HG03565 (cell line): ENCODE results near the gene TMEM181.

ENCODE experiments used
- ATAC-seq: cut with Tn5 transposase; IDR thresholded peaks from one replicate; pipeline ENCODE4 v1.9.1; 2021; ENCODE audit warnings: mild to moderate bottlenecking, moderate library complexity; ENCODE audit not compliant: unreplicated experiment

The TMEM181 gene

GRCh38 chr6:158561938-158562337 lies 2.0 kb downstream of the TMEM181 start:
- no peak for ATAC-seq

GRCh38 chr6:158564243-158565121 lies 4.6 kb downstream of the TMEM181 start:
- no peak for ATAC-seq

GRCh38 chr6:158565122-158565429 lies 5.2 kb downstream of the TMEM181 start:
- ATAC-seq = no peak

- ATAC-seq = no peak
These were observed 5.7 kb downstream of the TMEM181 start for GRCh38 chr6:158565482-158566040.

GRCh38 chr6:158566207-158566818 lies 6.4 kb downstream of the TMEM181 start:
- no peak for ATAC-seq

- no peak for ATAC-seq
These were observed 7.3 kb downstream of the TMEM181 start for GRCh38 chr6:158567152-158567551.

GRCh38 chr6:158567871-158568401 lies 8.0 kb downstream of the TMEM181 start:
- ATAC-seq = no peak

GRCh38 chr6:158568549-158568948 lies 8.7 kb downstream of the TMEM181 start:
- no peak for ATAC-seq

- no peak for ATAC-seq
These were observed 9.1 kb downstream of the TMEM181 start for GRCh38 chr6:158569036-158569435.

- ATAC-seq = no peak
These were observed 10.7 kb downstream of the TMEM181 start for GRCh38 chr6:158570681-158570962.

GRCh38 chr6:158571826-158572652 lies 12.1 kb downstream of the TMEM181 start:
- ATAC-seq = no peak

- no peak for ATAC-seq
These were observed 13.0 kb downstream of the TMEM181 start for GRCh38 chr6:158572653-158573541.

GRCh38 chr6:158573542-158573931 lies 13.6 kb downstream of the TMEM181 start:
- ATAC-seq = no peak

GRCh38 chr6:158574800-158575199 lies 14.9 kb downstream of the TMEM181 start:
- ATAC-seq = no peak

GRCh38 chr6:158575550-158575949 lies 15.7 kb downstream of the TMEM181 start:
- ATAC-seq = no peak

GRCh38 chr6:158584236-158584651 lies 24.4 kb downstream of the TMEM181 start:
- ATAC-seq = no peak

- no peak for ATAC-seq
These were observed 26.8 kb downstream of the TMEM181 start for GRCh38 chr6:158586652-158587051.

GRCh38 chr6:158589366-158589765 lies 29.5 kb downstream of the TMEM181 start:
- no peak for ATAC-seq

- ATAC-seq = no peak
These were observed 31.4 kb downstream of the TMEM181 start for GRCh38 chr6:158591134-158591809.

- no peak for ATAC-seq
These were observed 31.9 kb downstream of the TMEM181 start for GRCh38 chr6:158591810-158592209.
